Measurements from ENCODE around the gene STIM2. TPM values are rescaled to one million over a fixed set of nuclear protein-coding genes. Genes with fewer than 3 reads are reported as not detected.

STIM2 gene
- total RNA-seq, 1 experiment from 2014 or later: 30.2 TPM

- H3K27me3 ChIP-seq (ENCODE audit: insufficient read depth, low read depth): no peaks in the 10 kb centered on the region
- H4K20me1 ChIP-seq (ENCODE audit: insufficient read depth): no peaks in the 10 kb centered on the region
- no peak overlapping the region for H2AFZ ChIP-seq
- CTCF ChIA-PET: no interaction called here
- TF ChIP-seq EZH2 (IDR thresholded peaks at IDR 0.05; ENCODE audit: low read depth) (no peak), CTCF (conservative IDR thresholded peaks at IDR 0.05) (no peak)
- intact Hi-C loops (cut with micrococcal nuclease; ENCODE audit: unreplicated experiment): no loop called here
- DNase-seq: no peak
- no peak overlapping the region for H3K4me2 ChIP-seq
- no TSS peak for BruUV-seq (replicated peaks)
- H3K27ac ChIP-seq: no peak overlapping the region
- H3K9me3 ChIP-seq (ENCODE audit: insufficient read depth, low read depth): no peaks in the 10 kb centered on the region
- no peaks in the 10 kb centered on the region for H3K4me1 ChIP-seq (replicated peaks; ENCODE audit: insufficient read depth)
- H3K9me2 ChIP-seq (ENCODE audit: insufficient read depth): no peaks in the 10 kb centered on the region
- no peak overlapping the region for H3K4me3 ChIP-seq
- H3K36me3 ChIP-seq (ENCODE audit: low read depth): no peaks in the 10 kb centered on the region
- POLR2A ChIA-PET (ENCODE audit: unreplicated experiment): no interaction called here
- H3F3A ChIP-seq (ENCODE audit: insufficient read depth, low read depth): no peaks in the 10 kb centered on the region
- no peaks in the 10 kb centered on the region for H3K79me2 ChIP-seq (ENCODE audit: low read depth)
These were observed 11.0 kb downstream of the STIM2 start for GRCh38 chr4:26871611-26872010.

- Histone ChIP-seq H3K9me2 (ENCODE audit: insufficient read depth) (no peaks in the 10 kb centered on the region), H2AFZ (no peak overlapping the region), H3K36me3 (ENCODE audit: low read depth) (no peaks in the 10 kb centered on the region), H3K79me2 (ENCODE audit: low read depth) (no peaks in the 10 kb centered on the region), H3K4me2 (no peak overlapping the region), H3F3A (ENCODE audit: insufficient read depth, low read depth) (no peaks in the 10 kb centered on the region), H3K9me3 (ENCODE audit: insufficient read depth, low read depth) (no peaks in the 10 kb centered on the region), H3K4me1 (replicated peaks; ENCODE audit: insufficient read depth) (no peaks in the 10 kb centered on the region), H4K20me1 (ENCODE audit: insufficient read depth) (no peaks in the 10 kb centered on the region), H3K4me3 (no peak overlapping the region), H3K27me3 (ENCODE audit: insufficient read depth, low read depth) (no peaks in the 10 kb centered on the region), H3K27ac (no peak overlapping the region)
- ChIA-PET CTCF (no interaction called here), POLR2A (ENCODE audit: unreplicated experiment) (interaction anchor here (0.5 kb wide), 1 partner anchor 65 kb away, joined by 3 read pairs; no protein-coding TSS in a partner anchor)
- intact Hi-C loops (cut with micrococcal nuclease; ENCODE audit: unreplicated experiment): no loop called here
- TF ChIP-seq EZH2 (IDR thresholded peaks at IDR 0.05; ENCODE audit: low read depth) (no peak), CTCF (conservative IDR thresholded peaks at IDR 0.05) (no peak)
- BruUV-seq (replicated peaks): no TSS peak
- no peak for DNase-seq
These were observed 12.9 kb downstream of the STIM2 start for GRCh38 chr4:26873391-26874026.

- no peaks in the 10 kb centered on the region for H3K36me3 ChIP-seq (ENCODE audit: low read depth)
- H3K9me2 ChIP-seq (ENCODE audit: insufficient read depth): no peaks in the 10 kb centered on the region
- no peak overlapping the region for H3K4me2 ChIP-seq
- no peak overlapping the region for H2AFZ ChIP-seq
- H3K4me1 ChIP-seq (replicated peaks; ENCODE audit: insufficient read depth): no peaks in the 10 kb centered on the region
- no peak overlapping the region for H3K27ac ChIP-seq
- H3F3A ChIP-seq (ENCODE audit: insufficient read depth, low read depth): no peaks in the 10 kb centered on the region
- TF ChIP-seq EZH2 (IDR thresholded peaks at IDR 0.05; ENCODE audit: low read depth) (no peak), CTCF (conservative IDR thresholded peaks at IDR 0.05) (no peak)
- CTCF ChIA-PET: interaction anchor here (0.7 kb wide), 1 partner anchor 358 kb away, joined by 3 read pairs; no protein-coding TSS in a partner anchor
- no peaks in the 10 kb centered on the region for H3K79me2 ChIP-seq (ENCODE audit: low read depth)
- no peaks in the 10 kb centered on the region for H4K20me1 ChIP-seq (ENCODE audit: insufficient read depth)
- no peaks in the 10 kb centered on the region for H3K9me3 ChIP-seq (ENCODE audit: insufficient read depth, low read depth)
- no peak overlapping the region for H3K4me3 ChIP-seq
- DNase-seq: no peak
- no TSS peak for BruUV-seq (replicated peaks)
- H3K27me3 ChIP-seq (ENCODE audit: insufficient read depth, low read depth): no peaks in the 10 kb centered on the region
- POLR2A ChIA-PET (ENCODE audit: unreplicated experiment): no interaction called here
- intact Hi-C loops (cut with micrococcal nuclease; ENCODE audit: unreplicated experiment): no loop called here
These were observed 13.5 kb downstream of the STIM2 start for GRCh38 chr4:26874110-26874509.

All from PC-9 (cell line).